Fibroblast of lung (primary cell): ENCODE results near the gene CNOT1. TPM values are rescaled to one million over a fixed set of nuclear protein-coding genes. Genes with fewer than 3 reads are reported as not detected.

ENCODE experiments used
- DNase-seq, 2 donors: peaks; one replicate each; pipeline versions ENCODE4 v3.0.0 to v3.0.0-alpha.2; 2010; ENCODE audit warnings: low read depth in 2 of 2
- H2AFZ ChIP-seq: 2 replicates; pipeline ENCODE4 v1.5.1; 2012; ENCODE audit warnings: low read length, control low read depth, inconsistent platforms
- H3K27ac ChIP-seq: 2 replicates; pipeline ENCODE4 v1.5.1; 2011; ENCODE audit warnings: low read length, control low read depth; ENCODE audit not compliant: insufficient read depth
- H3K27me3 ChIP-seq: 2 replicates; pipeline ENCODE4 v1.5.1; 2011; ENCODE audit warnings: mild to moderate bottlenecking, low read length; ENCODE audit not compliant: control insufficient read depth, insufficient read depth
- H3K36me3 ChIP-seq: 2 replicates; pipeline ENCODE4 v1.5.1; 2011; ENCODE audit warnings: low read length; ENCODE audit not compliant: control insufficient read depth, insufficient read depth
- H3K4me1 ChIP-seq: 2 replicates; pipeline ENCODE4 v1.5.1; 2011; ENCODE audit warnings: low read length; ENCODE audit not compliant: control insufficient read depth, insufficient read depth; ENCODE audit errors: extremely low read depth
- H3K4me2 ChIP-seq: 2 replicates; pipeline ENCODE4 v1.5.1; 2011; ENCODE audit warnings: low read length, control low read depth; ENCODE audit not compliant: insufficient read depth; ENCODE audit errors: extremely low read depth
- H3K4me3 ChIP-seq, 4 experiments: fragments of 200-600 bp in 1 of 4; sonication (generic) in 1 of 4; replicated peaks in 1 of 4; 2 replicates each; pipeline ENCODE4 v1.5.1; 2011 to 2016; ENCODE audit warnings: low read length in 4 of 4, low read depth in 3 of 4, mild to moderate bottlenecking in 3 of 4, control low read depth in 2 of 4, inconsistent platforms in 1 of 4, mixed read lengths in 1 of 4; ENCODE audit not compliant: insufficient read depth in 1 of 4; ENCODE audit errors: control extremely low read depth in 1 of 4
- H3K79me2 ChIP-seq: 2 replicates; pipeline ENCODE4 v1.5.1; 2012; ENCODE audit warnings: mild to moderate bottlenecking, low read length, inconsistent platforms; ENCODE audit not compliant: control insufficient read depth, insufficient read depth
- H3K9ac ChIP-seq: 2 replicates; pipeline ENCODE4 v1.5.1; 2011; ENCODE audit warnings: mild to moderate bottlenecking, low read length, control low read depth; ENCODE audit not compliant: insufficient read depth
- H3K9me3 ChIP-seq: 2 replicates; pipeline ENCODE4 v1.5.1; 2012; ENCODE audit warnings: low read depth, low read length; ENCODE audit not compliant: control insufficient read depth, insufficient read depth
- H4K20me1 ChIP-seq: 2 replicates; pipeline ENCODE4 v1.5.1; 2011; ENCODE audit warnings: low read length; ENCODE audit not compliant: control insufficient read depth, insufficient read depth; ENCODE audit errors: extremely low read depth
- CTCF ChIP-seq, 2 donors: IDR thresholded peaks in 1 of 2; conservative IDR thresholded peaks in 1 of 2; 1 replicate in 1 of 2; 2 replicates in 1 of 2; pipeline ENCODE4 v1.5.1; 2011 to 2012; ENCODE audit warnings: low read length in 2 of 2, control low read depth in 1 of 2, inconsistent platforms in 1 of 2, low read depth in 1 of 2, mild to moderate bottlenecking in 1 of 2
- EZH2 ChIP-seq: IDR thresholded peaks from 2 replicates; pipeline ENCODE4 v1.5.1; 2012; ENCODE audit warnings: low read length, control low read depth, mild to moderate bottlenecking; ENCODE audit errors: missing control alignments
- polyA plus RNA-seq, 2 donors: library from polyadenylated mRNA; depleted of rRNA in 1 of 2; stranded (reverse) in 1 of 2; unstranded in 1 of 2; fragments of >200 nt; gene quantifications; 2 replicates each; pipeline ENCODE4 v1.2.1, GENCODE V29; 2011 to 2012; ENCODE audit warnings: missing spikeins in 1 of 2
- total RNA-seq: library from RNA; depleted of rRNA; stranded (reverse); fragments of >200 nt; gene quantifications from 2 replicates; pipeline ENCODE4 v1.2.1, GENCODE V29; 2014

Gene CNOT1
- total and polyA plus RNA-seq, 2 donors (not counting 1 experiment from before 2014, with no cell fraction given): 59.0 to 162 TPM

DNA sequence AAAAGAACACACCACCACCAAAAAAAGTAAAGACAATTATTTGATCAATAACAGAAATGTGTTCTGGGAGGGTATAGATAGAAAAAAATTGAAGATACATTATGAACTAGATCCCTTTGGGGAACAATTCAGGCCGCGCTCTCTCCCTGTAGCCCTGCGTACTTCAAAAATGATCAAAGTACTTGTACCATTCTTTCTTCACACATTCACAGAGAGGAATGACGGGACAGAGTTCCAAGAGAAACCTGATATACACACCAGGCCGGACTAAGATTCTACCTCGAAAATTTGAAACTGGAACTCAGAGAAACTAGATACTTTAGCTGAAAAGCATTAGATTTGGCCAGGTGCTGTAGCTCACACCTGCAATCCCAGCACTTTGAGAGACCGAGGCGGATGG is 50.0 kb downstream of the CNOT1 start:
- H3K79me2 ChIP-seq: no peaks in the 10 kb centered on the region
- H3K4me1 ChIP-seq: no peaks in the 10 kb centered on the region
- no peak overlapping the region for H3K4me2 ChIP-seq
- no peak for DNase-seq
- no peak overlapping the region for H3K27ac ChIP-seq
- H3K36me3 ChIP-seq: peaks cover 13% of the 10 kb centered on the region
- no peaks in the 10 kb centered on the region for H4K20me1 ChIP-seq
- H3K9me3 ChIP-seq: no peaks in the 10 kb centered on the region
- H3K9ac ChIP-seq: no peak overlapping the region
- H3K27me3 ChIP-seq: no peaks in the 10 kb centered on the region
- TF ChIP-seq CTCF (conservative IDR thresholded peaks at IDR 0.05 in 1 of 2, IDR thresholded peaks at IDR 0.05 in 1 of 2; ENCODE audit: low read depth in 1 of 2, low read length in 2 of 2) (no peak), EZH2 (no peak)
- H3K4me3 ChIP-seq: no peak overlapping the region
- H2AFZ ChIP-seq: no peak overlapping the region

DNA sequence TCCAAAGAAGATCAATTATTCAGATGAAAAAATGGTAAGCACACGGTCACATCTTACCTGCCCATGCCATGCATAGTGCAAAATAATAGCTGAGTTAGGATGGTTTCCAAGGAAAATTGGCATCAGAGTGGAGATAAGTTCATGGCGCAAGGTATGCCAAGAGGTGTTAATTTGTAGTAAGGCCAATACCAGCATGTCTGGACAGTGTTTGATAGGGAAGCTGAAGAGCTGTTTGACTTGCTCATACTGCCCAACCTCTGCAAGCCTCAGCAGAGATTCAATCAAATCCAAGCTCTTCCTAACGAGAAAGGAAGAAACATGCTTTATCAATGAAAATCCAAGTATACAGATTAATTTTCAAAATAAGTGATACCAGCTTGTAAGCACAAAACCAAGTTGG is 51.0 kb downstream of the CNOT1 start:
- Histone ChIP-seq H3K79me2 (no peaks in the 10 kb centered on the region), H3K9ac (no peak overlapping the region), H4K20me1 (no peaks in the 10 kb centered on the region), H3K4me3 (no peak overlapping the region), H3K4me2 (no peak overlapping the region), H2AFZ (no peak overlapping the region), H3K27me3 (no peaks in the 10 kb centered on the region), H3K27ac (no peak overlapping the region), H3K4me1 (no peaks in the 10 kb centered on the region), H3K9me3 (no peaks in the 10 kb centered on the region), H3K36me3 (peaks cover 13% of the 10 kb centered on the region)
- no peak for DNase-seq
- TF ChIP-seq EZH2 (no peak), CTCF (conservative IDR thresholded peaks at IDR 0.05 in 1 of 2, IDR thresholded peaks at IDR 0.05 in 1 of 2; ENCODE audit: low read depth in 1 of 2, low read length in 2 of 2) (no peak)

DNA sequence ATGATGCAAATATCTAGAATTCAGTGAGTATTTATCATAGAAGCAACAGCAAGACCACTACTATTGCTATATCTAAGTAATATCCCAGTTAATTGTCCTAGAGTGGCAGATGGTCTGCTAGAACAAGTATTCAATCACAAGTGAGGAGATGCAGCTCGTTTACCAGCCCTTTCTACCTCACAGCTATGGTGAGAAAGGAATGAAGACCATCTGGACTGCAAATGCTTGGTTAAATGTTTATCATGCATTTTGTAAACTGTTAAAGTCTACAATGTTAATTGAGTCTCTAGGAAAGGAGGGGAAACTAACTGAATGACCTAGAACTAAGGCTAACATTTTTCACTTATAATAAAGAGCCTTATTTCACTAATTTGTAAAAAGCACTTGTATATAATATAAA is 52.5 kb downstream of the CNOT1 start:
- no peak for TF ChIP-seq CTCF (conservative IDR thresholded peaks at IDR 0.05 in 1 of 2, IDR thresholded peaks at IDR 0.05 in 1 of 2; ENCODE audit: low read depth in 1 of 2, low read length in 2 of 2)
- Histone ChIP-seq H3K27me3 (no peaks in the 10 kb centered on the region), H3K27ac (no peak overlapping the region), H3K79me2 (no peaks in the 10 kb centered on the region), H3K9me3 (no peaks in the 10 kb centered on the region), H3K4me2 (no peak overlapping the region), H2AFZ (no peak overlapping the region), H3K9ac (no peak overlapping the region), H4K20me1 (no peaks in the 10 kb centered on the region), H3K4me3 (no peak overlapping the region), H3K36me3 (peaks cover 12% of the 10 kb centered on the region), H3K4me1 (no peaks in the 10 kb centered on the region)
- no peak for DNase-seq
